ENCODE results near the gene NFATC3. TPM values are rescaled to one million over a fixed set of nuclear protein-coding genes. Genes with fewer than 3 reads are reported as not detected.

The NFATC3 gene
- total RNA-seq, 1 donor from 2014 or later = 20.9 TPM

DNA sequence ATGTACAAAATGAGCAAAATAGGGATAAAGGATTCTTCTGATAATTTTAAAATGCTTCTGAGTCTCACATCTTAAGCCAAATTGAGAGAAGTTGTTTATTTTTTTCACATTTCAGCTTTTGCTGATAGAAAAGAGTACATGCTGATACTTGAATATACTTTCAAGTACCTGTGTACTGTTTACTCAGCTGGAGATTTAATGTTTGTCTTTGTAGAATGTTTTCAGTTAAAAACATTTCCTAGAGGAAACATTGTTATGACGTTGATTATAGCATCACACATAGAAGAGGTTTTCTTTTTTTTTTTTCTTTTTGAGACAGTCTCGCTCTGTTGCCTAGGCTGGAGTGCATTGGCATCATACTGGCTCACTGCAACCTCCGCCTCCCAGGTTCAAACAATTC lies 131.1 kb downstream of the NFATC3 start:
- H3K4me1 ChIP-seq = peaks cover 8% of the 10 kb centered on the region
- H3K36me3 ChIP-seq = no peaks in the 10 kb centered on the region
- intact Hi-C loops (cut with micrococcal nuclease) = no loop called here
- no peak overlapping the region for H3K27ac ChIP-seq (replicated peaks)
- no peaks in the 10 kb centered on the region for H3K27me3 ChIP-seq (ENCODE audit: low read depth)
- no peak for TF ChIP-seq CTCF (IDR thresholded peaks at IDR 0.05; ENCODE audit: borderline replicate concordance)
- no peaks in the 10 kb centered on the region for H3K9me3 ChIP-seq (replicated peaks)
- DNase-seq = no peak
- H3K4me3 ChIP-seq = no peak overlapping the region

DNA sequence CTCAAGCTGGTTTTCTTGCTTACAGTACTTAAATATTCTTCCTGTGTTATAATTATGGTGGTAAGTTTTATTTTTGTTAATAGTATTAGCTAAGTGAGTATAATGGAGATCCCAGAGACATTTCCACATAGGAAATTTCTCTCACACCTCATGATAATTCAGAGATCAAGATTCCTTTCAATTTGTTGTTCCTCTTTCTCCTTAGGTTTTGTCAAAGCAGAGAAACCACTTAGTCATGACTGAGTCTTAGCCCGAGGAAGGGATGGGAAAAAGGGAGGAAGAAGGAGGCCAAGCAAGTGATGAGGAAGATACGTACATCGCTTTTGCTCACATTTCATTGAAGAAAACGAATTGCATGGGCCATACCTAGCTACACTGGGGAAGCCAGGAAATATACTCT lies 132.3 kb downstream of the NFATC3 start:
- intact Hi-C loops (cut with micrococcal nuclease) = no loop called here
- Histone ChIP-seq H3K4me3 (no peak overlapping the region), H3K4me1 (peaks cover 8% of the 10 kb centered on the region), H3K36me3 (no peaks in the 10 kb centered on the region), H3K27ac (replicated peaks) (no peak overlapping the region), H3K27me3 (ENCODE audit: low read depth) (no peaks in the 10 kb centered on the region), H3K9me3 (replicated peaks) (no peaks in the 10 kb centered on the region)
- DNase-seq = no peak
- TF ChIP-seq CTCF (IDR thresholded peaks at IDR 0.05; ENCODE audit: borderline replicate concordance) = no peak

DNA sequence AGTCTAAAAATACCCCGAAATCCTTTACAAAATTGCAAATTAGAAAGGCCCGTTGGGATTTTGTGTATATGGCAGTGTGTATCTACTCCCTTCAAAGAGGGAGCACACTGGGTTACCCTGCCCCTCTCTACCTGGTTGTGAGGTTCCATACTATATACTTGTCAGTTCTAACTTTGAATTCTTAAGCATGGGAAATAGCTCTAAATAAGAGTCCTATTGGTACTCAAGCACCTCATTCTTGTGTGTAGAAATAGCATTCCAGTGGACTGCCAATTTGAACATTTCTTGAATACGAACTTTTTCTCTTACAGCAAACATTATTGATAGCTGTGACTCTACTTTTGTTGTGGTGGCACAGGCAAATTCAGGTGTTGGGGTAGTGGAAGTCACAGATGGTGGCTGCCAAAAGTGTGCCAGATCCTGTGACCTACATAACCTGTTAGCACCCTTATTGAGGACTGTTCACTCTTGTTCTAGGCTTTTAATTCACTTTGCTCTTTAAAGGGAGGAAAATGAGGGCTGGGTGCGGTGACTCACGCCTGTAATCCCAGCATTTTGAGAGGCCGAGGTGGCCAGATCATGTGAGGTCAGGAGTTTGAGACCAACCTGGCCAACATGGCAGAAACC lies 134.7 kb downstream of the NFATC3 start:
- H3K27me3 ChIP-seq (ENCODE audit: low read depth) = no peaks in the 10 kb centered on the region
- no peaks in the 10 kb centered on the region for H3K36me3 ChIP-seq
- intact Hi-C loops (cut with micrococcal nuclease) = no loop called here
- TF ChIP-seq CTCF (IDR thresholded peaks at IDR 0.05; ENCODE audit: borderline replicate concordance) = no peak
- no peak for DNase-seq
- H3K4me1 ChIP-seq = peaks cover 3% of the 10 kb centered on the region
- no peak overlapping the region for H3K4me3 ChIP-seq
- no peaks in the 10 kb centered on the region for H3K9me3 ChIP-seq (replicated peaks)
- no peak overlapping the region for H3K27ac ChIP-seq (replicated peaks)

DNA sequence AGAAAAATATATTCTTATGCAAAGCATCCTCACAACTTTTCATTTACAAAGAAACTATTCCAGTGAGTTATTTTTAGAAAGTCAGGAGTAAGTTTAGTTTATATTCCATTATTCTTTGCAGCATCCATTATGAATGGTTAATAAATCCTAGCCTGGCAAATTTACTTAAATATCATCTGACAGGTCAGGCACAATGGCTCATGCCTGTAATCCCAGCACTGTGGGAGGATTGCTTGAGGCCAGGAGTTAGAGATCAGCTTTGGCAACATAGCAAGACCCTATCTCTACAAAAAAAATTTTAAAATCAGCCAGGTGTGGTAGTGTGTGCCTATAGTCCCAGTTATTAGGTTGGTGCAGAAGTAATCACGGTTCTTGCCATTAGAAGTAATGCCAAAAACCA lies 137.9 kb downstream of the NFATC3 start:
- Histone ChIP-seq H3K4me3 (no peak overlapping the region), H3K4me1 (peaks cover 13% of the 10 kb centered on the region), H3K27ac (replicated peaks) (no peak overlapping the region), H3K9me3 (replicated peaks) (no peaks in the 10 kb centered on the region), H3K36me3 (no peaks in the 10 kb centered on the region), H3K27me3 (ENCODE audit: low read depth) (no peaks in the 10 kb centered on the region)
- intact Hi-C loops (cut with micrococcal nuclease) = no loop called here
- no peak for DNase-seq
- no peak for TF ChIP-seq CTCF (IDR thresholded peaks at IDR 0.05; ENCODE audit: borderline replicate concordance)

DNA sequence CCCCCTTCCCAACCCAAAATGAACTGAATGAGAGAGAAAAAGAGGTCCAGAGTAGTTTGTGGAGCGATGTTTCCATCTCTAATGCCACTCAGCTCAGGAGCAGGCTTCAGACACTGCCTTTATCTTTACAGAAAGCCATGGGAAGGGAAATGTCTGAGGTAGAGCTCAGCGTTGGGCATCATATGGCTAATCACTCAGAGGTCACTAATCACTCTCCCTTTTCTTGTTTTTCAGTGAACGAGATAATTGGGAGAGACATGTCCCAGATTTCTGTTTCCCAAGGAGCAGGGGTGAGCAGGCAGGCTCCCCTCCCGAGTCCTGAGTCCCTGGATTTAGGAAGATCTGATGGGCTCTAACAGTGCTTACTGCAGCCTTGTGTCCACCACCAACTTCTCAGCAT lies 140.9 kb downstream of the NFATC3 start:
- intact Hi-C loops (cut with micrococcal nuclease) = loop anchor here (5.0 kb wide), 1 partner anchor 79 kb away; no protein-coding TSS in a partner anchor
- no peak for TF ChIP-seq CTCF (IDR thresholded peaks at IDR 0.05; ENCODE audit: borderline replicate concordance)
- Histone ChIP-seq H3K27me3 (ENCODE audit: low read depth) (no peaks in the 10 kb centered on the region), H3K4me3 (no peak overlapping the region), H3K4me1 (peaks cover 26% of the 10 kb centered on the region), H3K27ac (replicated peaks) (no peak overlapping the region), H3K36me3 (no peaks in the 10 kb centered on the region), H3K9me3 (replicated peaks) (no peaks in the 10 kb centered on the region)
- DNase-seq = no peak

Data from left ventricle myocardium inferior (tissue), 1 donor.